HG03354 (cell line): ENCODE data around the gene COL21A1.

Experiments used
- ATAC-seq: cut with Tn5 transposase; IDR thresholded peaks from one replicate; pipeline ENCODE4 v1.9.1; 2021; ENCODE audit warnings: mild to moderate bottlenecking; ENCODE audit not compliant: unreplicated experiment, poor library complexity, severe bottlenecking

COL21A1 gene

DNA sequence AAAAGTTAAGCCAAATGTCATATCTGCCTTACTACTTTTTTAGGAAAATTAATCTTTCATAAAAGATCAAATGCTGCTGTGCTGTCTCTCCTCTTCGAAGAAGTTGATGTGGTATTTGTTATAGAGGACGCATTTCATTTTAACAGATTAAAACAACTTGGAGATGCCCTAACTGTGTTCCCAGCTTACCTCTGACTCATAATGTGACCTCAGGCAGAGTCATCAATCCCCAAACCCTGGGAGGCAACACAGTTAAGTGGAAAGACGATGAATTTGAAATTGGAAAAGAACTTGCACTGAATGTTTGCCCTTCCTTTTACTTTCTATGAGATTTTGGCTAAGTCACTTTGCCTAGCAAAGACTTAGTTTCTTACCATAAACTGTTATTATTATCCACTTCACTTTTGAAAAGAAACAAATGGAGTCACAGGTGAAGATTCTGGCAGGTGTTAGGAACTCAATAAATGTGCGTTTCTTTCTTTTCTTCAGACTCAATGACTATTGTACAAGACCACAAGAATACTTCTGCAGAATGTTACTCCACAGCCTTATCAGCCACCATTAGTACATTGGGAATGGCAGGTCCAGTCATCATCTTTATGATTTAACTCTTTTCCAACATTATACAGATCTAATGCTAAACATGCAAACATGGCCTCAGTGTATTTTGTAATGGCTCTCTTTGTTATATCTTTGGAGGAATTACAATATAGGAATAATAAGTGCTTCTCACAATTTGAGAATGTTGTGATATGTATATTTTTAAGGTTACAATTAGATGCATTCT, 102.6 kb downstream of the COL21A1 start:
- ATAC-seq, result no peak

DNA sequence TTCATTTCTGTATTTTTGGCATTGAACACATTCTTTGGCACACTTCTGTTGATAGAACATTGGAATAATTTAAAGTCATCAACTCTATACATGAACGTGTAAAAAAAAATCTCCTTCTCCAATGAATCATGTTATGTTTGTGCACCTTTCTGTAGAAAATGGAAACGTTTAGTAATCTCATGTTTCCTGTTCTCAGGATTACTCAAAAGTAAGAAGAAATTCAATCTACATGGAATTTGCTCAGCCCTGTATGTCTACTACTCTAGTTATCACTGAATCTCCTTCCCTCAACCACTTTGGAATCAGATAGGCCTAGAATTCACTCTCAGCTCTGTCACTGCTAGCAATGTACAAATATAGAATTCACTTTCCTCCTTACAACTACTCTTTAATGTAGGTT, 103.6 kb downstream of the COL21A1 start:
- no peak for ATAC-seq

DNA sequence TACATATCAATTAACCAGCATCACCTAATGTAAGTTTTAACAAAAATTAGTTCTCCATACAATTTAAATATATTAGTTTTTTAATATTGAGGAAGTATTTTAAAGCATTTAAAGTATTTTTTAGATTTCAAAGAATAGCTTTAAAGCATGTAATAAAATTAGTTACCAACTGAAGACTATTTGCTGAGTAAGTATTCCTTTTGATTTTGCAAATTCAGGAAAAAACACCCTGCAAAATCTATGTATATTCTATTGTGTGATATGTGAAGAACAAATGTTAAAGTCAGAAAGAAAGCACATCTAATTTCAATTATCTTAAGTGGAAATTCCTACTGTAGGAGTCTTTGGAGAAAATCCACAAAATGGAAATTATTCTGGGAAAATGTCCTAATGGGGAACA, 107.3 kb downstream of the COL21A1 start:
- no peak for ATAC-seq

DNA sequence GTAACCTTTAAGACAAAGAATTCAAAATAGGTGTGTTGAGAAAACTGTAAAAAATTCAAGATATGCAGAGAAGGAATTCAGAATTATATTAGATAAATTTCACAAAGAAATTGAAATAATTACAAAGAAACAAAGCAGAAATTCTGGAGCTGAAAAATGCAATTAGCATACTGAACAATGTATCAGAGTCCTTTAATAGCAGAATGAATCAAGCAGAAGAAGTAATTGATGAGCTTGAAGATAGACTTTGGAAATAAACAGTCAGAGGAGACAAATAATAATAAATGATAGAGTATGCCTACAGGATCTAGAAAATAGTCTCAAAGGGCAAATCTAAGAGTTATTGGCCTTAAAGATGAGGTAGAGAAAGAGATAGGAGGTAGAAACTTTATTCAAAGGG, 131.7 kb downstream of the COL21A1 start:
- no peak for ATAC-seq

DNA sequence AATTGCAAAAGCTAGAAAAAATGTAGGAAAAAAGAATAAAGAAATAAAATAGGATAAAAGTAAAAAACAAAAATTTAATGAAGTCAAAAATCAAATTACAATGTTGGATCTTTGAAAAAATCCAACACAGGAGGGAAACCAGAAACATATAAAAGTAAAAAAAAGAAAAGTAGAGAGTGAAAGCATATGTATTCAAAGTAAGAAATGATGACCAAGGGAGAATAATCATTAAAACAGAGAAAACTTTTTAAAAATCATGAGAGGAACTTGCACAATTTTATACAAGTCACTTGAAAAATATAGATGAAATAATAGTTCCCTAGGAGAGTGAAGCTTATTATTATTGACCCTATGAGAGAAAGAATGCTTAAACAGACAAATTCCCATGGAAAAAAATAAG, 138.2 kb downstream of the COL21A1 start:
- ATAC-seq, result no peak

DNA sequence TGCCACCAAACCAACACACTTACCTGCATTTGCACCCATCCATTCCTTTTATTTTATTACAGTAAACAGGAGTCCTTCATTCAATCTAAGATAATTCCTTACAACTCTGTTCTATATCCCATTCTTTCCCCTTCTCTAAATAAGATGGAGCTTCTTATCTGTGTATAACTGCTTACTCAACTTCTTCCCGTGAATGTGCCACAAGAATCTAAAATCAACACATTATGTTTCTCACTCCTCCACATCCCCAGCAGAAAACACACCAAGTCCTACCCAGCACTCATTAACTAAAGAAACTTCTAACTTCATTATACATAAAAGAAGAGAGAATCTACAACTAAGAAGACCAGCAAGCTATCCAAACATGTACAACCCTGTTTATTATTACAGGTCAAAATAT, 141.1 kb downstream of the COL21A1 start:
- no peak for ATAC-seq

DNA sequence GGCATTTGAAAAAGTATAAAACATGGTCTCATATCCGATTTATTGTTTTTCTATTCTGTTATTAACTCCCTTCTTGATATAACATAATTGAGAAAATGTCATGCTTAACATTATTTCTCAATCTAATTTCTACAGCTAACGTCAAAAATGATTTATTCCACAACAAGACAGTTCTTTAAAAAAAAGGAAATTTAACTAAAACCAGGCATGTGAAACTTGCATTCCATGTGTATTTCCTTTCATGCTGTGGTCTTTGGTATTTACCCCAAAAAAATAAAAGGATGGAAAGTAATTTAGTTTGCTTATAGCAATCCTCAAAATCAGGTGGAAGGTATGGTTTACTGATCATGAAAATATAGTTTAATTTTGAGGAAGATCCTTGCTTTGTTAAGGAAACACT, 142.8 kb downstream of the COL21A1 start:
- ATAC-seq, result no peak

DNA sequence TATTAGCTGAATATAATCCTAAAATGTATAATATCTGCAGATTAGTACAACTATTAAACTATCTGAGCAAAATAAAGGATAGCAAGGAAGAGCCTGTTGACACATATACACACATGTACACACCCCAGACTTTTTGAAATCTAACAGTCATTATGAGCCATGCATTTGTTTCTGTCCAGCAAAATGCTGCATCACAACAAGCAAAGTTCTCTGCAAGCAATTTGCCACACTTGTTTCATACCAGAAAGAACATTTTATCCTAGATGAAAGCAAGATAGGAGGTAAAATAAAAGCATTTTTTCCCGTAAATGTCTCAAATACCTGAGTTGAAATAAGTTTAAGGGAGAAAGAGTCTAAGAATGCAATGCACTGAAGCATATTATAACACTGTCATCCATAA, 145.2 kb downstream of the COL21A1 start:
- ATAC-seq, result no peak

DNA sequence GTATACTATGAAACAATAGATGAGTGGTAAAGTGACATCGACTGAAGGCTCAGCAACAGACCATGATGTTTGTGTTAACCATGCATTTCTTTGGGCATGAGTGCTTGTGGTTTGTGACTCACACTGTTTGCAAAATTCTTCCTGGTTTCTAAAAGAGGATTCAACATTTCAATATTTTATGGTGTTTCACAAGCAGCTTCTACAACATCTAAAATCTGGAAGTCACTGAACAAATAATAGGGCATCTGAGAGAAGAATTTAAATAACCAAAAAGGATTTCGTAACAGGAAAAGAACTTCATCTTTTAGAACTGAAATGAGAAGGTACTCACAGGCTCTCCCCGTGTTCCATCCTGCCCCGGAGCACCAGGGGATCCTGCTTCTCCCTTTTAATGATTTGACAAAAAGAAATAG, 146.2 kb downstream of the COL21A1 start:
- ATAC-seq, result no peak

DNA sequence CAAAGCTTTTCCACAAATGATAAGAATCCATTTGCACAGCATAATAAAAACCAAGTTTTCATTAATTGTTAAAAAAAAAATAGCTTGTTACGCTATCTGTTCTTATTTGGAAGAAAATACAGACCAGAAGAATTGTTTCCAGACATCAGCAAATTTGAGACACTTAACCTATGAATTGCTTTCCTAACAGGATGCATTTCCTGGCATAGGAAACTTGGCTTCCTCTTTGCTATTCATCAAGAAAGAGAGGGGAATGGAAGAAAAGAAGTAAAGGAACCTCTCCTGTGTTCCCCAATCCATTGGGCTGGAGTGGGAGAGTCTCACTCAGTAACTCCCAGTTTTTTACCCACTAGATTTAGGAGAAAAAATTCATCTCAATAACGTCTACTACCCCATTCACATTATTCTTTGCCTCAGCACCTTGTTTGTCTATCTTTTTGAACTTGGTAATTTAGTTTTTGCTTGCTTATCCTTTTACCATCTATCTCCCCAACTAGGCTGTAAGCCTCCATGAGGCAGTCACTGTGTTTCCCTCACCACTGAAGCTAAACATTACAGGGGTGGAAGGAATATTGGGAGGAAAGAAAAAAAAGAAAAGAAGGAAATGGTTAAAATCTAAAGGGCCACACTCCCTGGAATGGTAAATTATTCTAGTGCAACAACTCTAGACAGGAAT, 150.3 kb downstream of the COL21A1 start:
- no peak for ATAC-seq

DNA sequence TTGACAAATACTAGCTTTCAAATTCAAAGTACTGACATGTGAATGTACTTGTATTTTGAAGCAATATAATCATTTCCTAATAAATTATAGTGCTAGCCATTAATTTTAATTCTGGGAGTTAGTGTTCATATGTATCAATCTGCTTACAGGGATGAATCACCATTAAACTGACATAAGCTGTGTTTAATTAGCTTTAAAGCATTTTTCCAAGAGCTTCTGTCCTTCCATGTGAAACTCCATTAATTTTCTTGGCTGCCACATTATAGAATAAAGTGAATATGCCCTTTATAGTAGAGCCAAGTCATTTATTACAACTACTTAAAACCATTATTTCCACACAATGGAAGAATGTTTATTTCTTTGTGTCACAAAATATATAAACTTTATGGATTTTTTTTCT, 150.8 kb downstream of the COL21A1 start:
- no peak for ATAC-seq

DNA sequence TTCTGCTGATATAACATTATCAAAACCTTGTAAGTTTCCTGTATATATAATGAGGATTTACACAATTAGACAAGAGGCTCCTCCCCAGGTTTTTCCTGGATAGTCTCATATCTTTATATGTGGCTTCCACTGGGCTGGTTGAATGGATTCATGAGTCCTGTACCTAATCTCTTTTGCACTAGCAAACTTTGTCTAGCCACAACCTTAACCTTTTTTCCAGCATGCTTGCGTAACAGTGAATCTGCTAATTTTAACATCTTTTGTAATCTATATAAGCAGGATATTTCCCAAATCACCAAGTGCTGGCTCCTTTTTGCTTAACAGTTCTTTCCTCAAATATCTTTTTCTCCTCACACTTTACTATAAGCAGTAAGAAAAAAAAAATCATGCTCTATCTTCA, 153.6 kb downstream of the COL21A1 start:
- no peak for ATAC-seq

DNA sequence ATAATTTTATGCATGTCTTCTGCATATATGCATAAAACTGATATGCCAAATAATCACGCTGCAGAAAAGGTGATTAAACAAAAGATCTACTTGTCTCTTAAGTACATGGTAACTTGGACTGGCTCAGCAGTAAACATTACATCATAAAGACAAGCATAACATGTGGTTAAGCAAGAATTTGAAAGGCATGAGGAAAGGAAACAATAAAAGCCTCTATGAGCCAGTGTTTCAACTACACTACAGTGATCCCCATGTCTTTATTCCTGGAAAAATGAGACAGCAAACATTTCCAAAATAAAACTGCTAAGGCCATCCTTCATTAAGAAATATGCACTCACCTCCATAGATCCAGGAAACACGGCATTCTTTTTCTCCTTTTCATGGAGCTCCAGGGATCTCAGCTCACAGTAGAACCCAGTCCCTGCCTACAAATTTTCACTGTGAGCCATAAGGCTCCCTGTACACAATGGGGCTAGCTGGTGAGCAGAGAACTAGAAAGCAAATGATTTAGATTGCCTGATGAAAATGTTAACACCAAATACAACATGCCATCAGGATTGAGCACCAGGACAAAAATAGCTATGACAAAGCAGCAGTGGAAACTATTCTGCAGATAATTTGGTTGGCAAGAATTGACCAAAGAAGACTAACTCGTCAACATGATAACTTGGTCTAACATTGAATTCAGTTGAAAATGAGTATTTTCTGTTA, 156.1 kb downstream of the COL21A1 start:
- no peak for ATAC-seq

DNA sequence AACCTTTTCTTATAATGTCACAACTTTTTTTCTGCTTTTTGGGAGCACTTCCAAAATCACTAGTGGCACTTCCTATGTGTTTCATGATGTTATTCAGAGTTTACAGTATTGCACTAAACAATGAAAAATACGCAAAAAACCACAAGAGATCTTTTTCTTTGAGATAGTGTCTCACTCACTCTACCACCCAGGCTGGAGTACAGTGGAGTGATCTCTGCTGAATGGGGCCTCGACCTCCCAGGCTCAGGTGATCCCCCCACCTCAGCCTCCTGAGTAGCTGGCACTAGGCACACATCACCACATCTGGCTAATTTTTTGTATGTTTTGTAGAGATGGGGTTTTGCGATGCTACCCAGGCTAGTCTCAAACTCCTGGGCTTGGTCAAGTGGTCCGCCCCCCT, 158.7 kb downstream of the COL21A1 start:
- ATAC-seq, result no peak

DNA sequence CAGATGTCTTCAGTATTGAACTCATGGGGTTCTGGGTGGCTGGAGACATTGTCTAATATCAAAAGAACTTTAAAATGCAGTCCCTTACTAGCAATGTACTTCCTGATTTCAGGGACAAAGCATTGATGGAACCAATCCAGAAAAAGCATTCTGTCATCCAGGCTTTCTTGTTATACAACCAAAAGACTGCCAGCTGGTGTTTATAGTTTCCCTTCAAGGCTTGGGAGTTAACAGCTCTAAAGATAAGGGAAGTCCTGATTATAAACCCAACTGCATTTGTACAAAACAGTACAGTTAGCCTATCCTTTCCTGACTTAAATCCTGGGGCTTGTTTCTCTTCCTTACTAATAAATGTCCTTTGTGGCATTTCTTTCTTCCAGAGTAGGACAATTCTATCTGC, 160.0 kb downstream of the COL21A1 start:
- no peak for ATAC-seq

DNA sequence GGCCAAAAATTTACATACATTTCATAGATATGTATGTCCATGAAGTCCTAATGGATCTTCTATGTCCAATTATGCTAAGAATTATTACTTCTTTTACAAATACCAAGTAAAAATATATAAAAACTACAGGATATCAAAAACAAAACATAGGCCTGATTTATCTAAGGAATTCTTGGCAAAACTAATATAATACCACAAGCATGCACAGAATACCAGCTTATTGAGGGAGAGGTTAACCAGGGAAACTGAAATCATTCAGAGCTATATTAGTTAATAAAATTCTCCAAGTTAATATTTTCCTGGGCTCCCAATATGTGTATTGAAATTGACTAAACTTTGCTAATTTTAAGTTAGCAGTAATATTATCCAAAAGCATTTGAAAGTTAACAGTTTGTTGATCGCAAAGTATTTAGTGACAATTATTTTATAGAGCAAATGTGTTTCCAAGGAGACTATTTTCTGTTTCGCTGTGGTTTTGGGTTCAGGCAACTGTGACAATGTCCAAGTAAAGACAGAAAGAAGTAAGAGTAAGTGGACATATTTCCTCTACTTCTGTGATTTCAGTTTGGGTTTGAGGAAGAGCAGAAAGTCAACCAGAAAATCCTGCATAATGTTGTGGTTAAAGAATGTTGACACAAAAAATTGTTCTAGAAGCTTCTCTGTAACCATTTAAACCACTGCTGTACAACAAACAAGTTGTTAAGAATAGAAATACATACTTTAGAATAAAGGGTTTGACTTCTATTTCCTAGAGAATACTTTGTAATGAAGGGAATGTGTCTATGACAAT, 167.4 kb downstream of the COL21A1 start:
- no peak for ATAC-seq

DNA sequence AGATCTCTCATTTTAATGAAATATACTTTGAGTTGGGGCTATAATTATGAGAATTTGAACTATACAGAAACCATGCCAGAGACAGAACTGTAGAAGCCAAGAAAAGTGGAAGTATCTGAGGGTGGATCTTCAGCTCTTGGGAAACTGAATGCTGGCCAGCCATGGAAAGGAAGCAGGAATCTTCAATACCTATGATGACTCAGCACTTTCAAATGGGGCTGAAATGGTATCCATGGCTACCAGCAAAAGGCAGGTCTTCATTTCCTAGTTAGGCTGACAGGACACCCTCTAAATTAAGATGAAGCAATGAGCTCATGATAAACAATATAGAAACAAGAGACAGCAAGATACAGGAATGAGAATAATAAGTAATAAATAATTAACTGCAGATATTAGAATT, 171.3 kb downstream of the COL21A1 start:
- no peak for ATAC-seq

DNA sequence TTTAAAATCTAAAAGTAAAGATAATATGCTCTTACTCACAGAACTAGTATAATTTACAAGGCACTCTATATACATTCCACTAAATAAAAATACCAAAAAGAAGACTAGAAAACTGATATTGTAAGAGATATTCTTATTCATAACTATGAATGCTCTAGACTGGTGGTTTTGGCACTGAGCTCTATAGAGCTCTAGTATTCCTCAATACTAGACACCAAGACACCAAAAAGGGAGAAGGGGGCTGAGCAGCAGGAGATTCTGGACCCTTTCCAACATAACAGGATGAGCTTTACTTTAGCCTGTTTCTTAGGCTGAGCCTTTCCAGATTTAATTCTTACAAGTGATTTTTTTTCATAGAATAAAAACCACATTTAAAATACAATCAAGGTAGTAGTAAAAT, 173.6 kb downstream of the COL21A1 start:
- no peak for ATAC-seq

DNA sequence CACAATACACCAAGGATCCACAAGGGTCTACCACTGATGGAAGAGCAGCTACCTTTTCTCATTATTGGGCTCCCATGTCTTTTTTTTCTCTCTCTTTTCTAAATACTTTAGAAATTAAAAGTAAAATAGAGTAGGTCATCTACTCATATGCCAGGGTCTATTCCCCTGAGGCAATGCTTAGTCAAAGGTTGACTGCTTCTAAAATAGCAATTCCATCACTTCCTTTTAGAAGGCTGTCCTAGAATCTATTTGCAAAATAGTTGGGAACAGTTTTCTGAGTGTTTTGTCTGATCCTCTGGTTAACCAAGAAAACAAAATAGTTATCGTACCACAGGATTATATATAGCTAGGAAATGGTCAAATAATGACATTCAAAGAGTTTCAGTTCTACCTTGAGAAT, 174.1 kb downstream of the COL21A1 start:
- ATAC-seq, result no peak

DNA sequence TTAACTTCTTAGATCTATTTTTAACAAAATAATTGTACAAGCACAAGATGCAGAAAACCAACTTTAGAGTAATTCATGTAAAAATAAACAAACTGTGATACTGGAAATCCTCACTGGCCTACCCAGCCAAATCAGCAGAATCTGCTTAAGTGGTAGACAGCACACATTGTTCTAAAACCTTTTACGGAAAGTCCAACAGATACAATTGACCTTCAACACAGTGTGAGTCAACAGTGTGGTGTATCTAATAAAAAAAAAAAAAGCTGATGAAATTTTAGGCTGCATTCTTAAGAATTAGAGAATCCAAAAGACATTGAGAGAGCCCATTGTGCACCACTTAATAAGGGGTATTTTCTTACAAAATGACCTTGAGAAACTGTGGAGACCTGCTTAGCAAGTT, 174.5 kb downstream of the COL21A1 start:
- ATAC-seq, result no peak
